ENCODE results near the gene CLTB.

DNA sequence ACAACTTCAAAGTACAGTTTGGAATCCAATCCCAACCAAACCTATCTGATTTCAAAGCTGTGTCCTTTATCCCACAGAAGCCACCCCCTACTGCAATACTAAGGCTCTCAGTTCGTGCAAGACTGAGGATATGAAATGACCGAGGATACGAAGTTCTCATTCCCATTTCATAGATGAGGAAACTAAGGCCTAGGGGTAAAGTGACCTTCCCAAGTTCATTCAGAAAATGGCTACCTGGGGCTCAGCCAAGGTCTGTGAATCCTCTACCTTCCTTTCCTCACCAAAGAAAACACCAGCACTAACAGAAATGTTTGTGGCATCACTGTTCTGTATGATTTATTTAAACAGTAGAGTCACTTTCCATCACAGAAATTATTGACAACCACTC lies 60.2 kb downstream of the CLTB start:
- no peak for TF ChIP-seq SIN3A (IDR thresholded peaks at IDR 0.05; ENCODE audit: borderline replicate concordance, low read depth, low read length)
- no peak for TF ChIP-seq ZNF580 (CRISPR knock-in tag; IDR thresholded peaks at IDR 0.05; ENCODE audit: borderline replicate concordance, low read depth)
- TF ChIP-seq CTCF (CRISPR knock-in tag; IDR thresholded peaks at IDR 0.05) = no peak
- TF ChIP-seq CREB1 (IDR thresholded peaks at IDR 0.05) = no peak
- TF ChIP-seq CREB1 (CRISPR knock-in tag; IDR thresholded peaks at IDR 0.05) = no peak
- TF ChIP-seq POLR2A (IDR thresholded peaks at IDR 0.05; ENCODE audit: insufficient read depth in 1 of 2, low read depth in 2 of 2, low read length in 2 of 2) = no peak
- TF ChIP-seq, protein P1, sequence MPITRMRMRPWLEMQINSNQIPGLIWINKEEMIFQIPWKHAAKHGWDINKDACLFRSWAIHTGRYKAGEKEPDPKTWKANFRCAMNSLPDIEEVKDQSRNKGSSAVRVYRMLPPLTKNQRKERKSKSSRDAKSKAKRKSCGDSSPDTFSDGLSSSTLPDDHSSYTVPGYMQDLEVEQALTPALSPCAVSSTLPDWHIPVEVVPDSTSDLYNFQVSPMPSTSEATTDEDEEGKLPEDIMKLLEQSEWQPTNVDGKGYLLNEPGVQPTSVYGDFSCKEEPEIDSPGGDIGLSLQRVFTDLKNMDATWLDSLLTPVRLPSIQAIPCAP (CRISPR knock-in tag; IDR thresholded peaks at IDR 0.05; ENCODE audit: low read depth) = no peak
- TF ChIP-seq, protein P2, sequence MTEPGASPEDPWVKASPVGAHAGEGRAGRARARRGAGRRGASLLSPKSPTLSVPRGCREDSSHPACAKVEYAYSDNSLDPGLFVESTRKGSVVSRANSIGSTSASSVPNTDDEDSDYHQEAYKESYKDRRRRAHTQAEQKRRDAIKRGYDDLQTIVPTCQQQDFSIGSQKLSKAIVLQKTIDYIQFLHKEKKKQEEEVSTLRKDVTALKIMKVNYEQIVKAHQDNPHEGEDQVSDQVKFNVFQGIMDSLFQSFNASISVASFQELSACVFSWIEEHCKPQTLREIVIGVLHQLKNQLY (CRISPR knock-in tag; IDR thresholded peaks at IDR 0.05) = no peak
- TF ChIP-seq JUNB (CRISPR knock-in tag; IDR thresholded peaks at IDR 0.05; ENCODE audit: borderline replicate concordance) = no peak
- no peak for TF ChIP-seq PREB (CRISPR knock-in tag; IDR thresholded peaks at IDR 0.05)

All from HepG2 (cell line).